HepG2 (cell line): Measurements from ENCODE around the gene AP4M1. TPM values are rescaled to one million over a fixed set of nuclear protein-coding genes. Genes with fewer than 3 reads are reported as not detected.

Source experiments
- ATAC-seq: fragments of 200-7000 bp; cut with Tn5 transposase; 3 replicates; pipeline ENCODE4 v1.9.1; 2020; ENCODE audit warnings: mild to moderate bottlenecking, moderate library complexity
- BruUV-seq: library from RNA; stranded (reverse); fragments of 400-500 nt; replicated peaks from 2 replicates; lab custom pipeline; 2021; lab: Mats Ljungman, UMichigan
- CTCF ChIA-PET: fragments of 300-600 bp; formaldehyde crosslinking; extraction: SDS; loops from one replicate; lab custom pipeline; 2021; ENCODE audit warnings: low total read pairs, inconsistent platforms, low intra/inter-chr PET ratio; lab: Yijun Ruan, JAX
- POLR2A ChIA-PET: fragments of 350-600 bp; sonication (Branson Sonifier 250); formaldehyde crosslinking; loops from one replicate; lab custom pipeline; 2020; ENCODE audit warnings: antibody characterized with exemption, inconsistent platforms; lab: Yijun Ruan, JAX
- DNase-seq: peaks from one replicate; pipeline ENCODE4 v3.0.0-alpha.2; 2015; ENCODE audit warnings: low spot score
- FAIRE-seq: peaks from 3 replicates; lab custom pipeline; 2011; peaks lifted over from hg19 to GRCh38; lab: Jason Lieb, UNC
- H2AFZ ChIP-seq: one replicate; pipeline ENCODE4 v1.6.1; 2011; ENCODE audit warnings: low read length, inconsistent platforms
- H3K27ac ChIP-seq: fragments of 300-600 bp; 3 replicates; pipeline ENCODE4 v1.8.0; 2011; ENCODE audit warnings: mixed run types, mild to moderate bottlenecking, mixed read lengths, low read length, inconsistent platforms; ENCODE audit not compliant: insufficient read depth; ENCODE audit errors: extremely low read length
- H3K27me3 ChIP-seq, 2 experiments: fragments of 200-600 bp in 1 of 2; 2 replicates in 1 of 2; 3 replicates in 1 of 2; pipeline versions ENCODE4 v1.6.0 to v1.8.0; 2011; ENCODE audit warnings: low read length in 2 of 2, mild to moderate bottlenecking in 2 of 2, moderate library complexity in 2 of 2, inconsistent platforms in 1 of 2; ENCODE audit not compliant: insufficient read depth in 2 of 2, control insufficient read depth in 1 of 2
- H3K36me3 ChIP-seq, 2 experiments: fragments of 200-600 bp in 1 of 2; replicated peaks in 1 of 2; 2 replicates in 1 of 2; 3 replicates in 1 of 2; pipeline versions ENCODE4 v1.5.1 to v1.8.0; 2011; ENCODE audit warnings: low read length in 2 of 2, inconsistent platforms in 1 of 2; ENCODE audit not compliant: insufficient read depth in 2 of 2, control insufficient read depth in 1 of 2
- H3K4me1 ChIP-seq: 2 replicates; pipeline ENCODE4 v1.5.1; 2012; ENCODE audit warnings: low read length, inconsistent platforms; ENCODE audit not compliant: insufficient read depth
- H3K4me2 ChIP-seq: 2 replicates; pipeline ENCODE4 v1.6.0; 2011; ENCODE audit warnings: low read depth, low read length, inconsistent platforms
- H3K4me3 ChIP-seq, 3 experiments: fragments of 200-600 bp in 1 of 3; sonication (generic), shearing (Covaris generic) in 1 of 3; replicated peaks in 1 of 3; 2 replicates each; pipeline ENCODE4 v1.5.1; 2011 to 2016; ENCODE audit warnings: low read length in 3 of 3, inconsistent platforms in 2 of 3, low read depth in 2 of 3, mild to moderate bottlenecking in 2 of 3, control low read depth in 1 of 3, mixed read lengths in 1 of 3; ENCODE audit not compliant: insufficient read depth in 1 of 3
- H3K79me2 ChIP-seq: one replicate; pipeline ENCODE4 v1.6.1; 2011; ENCODE audit warnings: low read length, inconsistent platforms; ENCODE audit not compliant: insufficient read depth
- H3K9ac ChIP-seq: 2 replicates; pipeline ENCODE4 v1.6.0; 2011; ENCODE audit warnings: mild to moderate bottlenecking, low read depth, low read length, inconsistent platforms; ENCODE audit not compliant: insufficient read depth
- H3K9me3 ChIP-seq: 2 replicates; pipeline ENCODE4 v1.5.1; 2012; ENCODE audit warnings: mild to moderate bottlenecking, low read length
- H4K20me1 ChIP-seq: 2 replicates; pipeline ENCODE4 v1.6.0; 2011; ENCODE audit warnings: inconsistent platforms, mild to moderate bottlenecking, low read length, moderate library complexity; ENCODE audit not compliant: insufficient read depth
- SRY ChIP-seq: sonication (generic); formaldehyde crosslinking; IDR thresholded peaks from 2 replicates; pipeline ENCODE4 v1.8.0; 2022; ENCODE audit warnings: mild to moderate bottlenecking, missing genetic modification reagents
- ZNF326 ChIP-seq: sonication (generic); formaldehyde crosslinking; IDR thresholded peaks from 2 replicates; pipeline ENCODE4 v1.4.0; 2020; ENCODE audit warnings: missing genetic modification reagents, borderline replicate concordance
- WGBS: methylation state at CpG from one replicate; pipeline ENCODE4 v1.1.6; 2017; ENCODE audit warnings: low lambda C conversion rate; 5-methylcytosine and 5-hydroxymethylcytosine counted together
- in situ Hi-C: cut with HindIII; loops from 2 replicates; pipeline ENCODE4 v1.10.0; 2017; ENCODE audit warnings: low pct_unique_long_range_greater_than_20kb; ENCODE audit not compliant: extremely low pct_ligation_motif_present
- intact Hi-C: fragments of 100-400 bp; cut with micrococcal nuclease; formaldehyde crosslinking; loops from one replicate; pipeline ENCODE4 v1.10.0; 2022; ENCODE audit not compliant: unreplicated experiment
- polyA plus RNA-seq, 8 experiments: library from polyadenylated mRNA; depleted of rRNA in 3 of 8; stranded (reverse) in 7 of 8; unstranded in 1 of 8; fragments of >200 nt; fragmentation: Illumina TruSeq in 4 of 8; extraction: Trizol in 4 of 8; gene quantifications; 2 replicates each; pipeline versions ENCODE4 v1.2.1 to v1.2.3, GENCODE V29; 2011 to 2016; ENCODE audit warnings: low read depth in 4 of 8, missing spikeins in 1 of 8, mixed read lengths in 1 of 8; ENCODE audit not compliant: insufficient read depth in 1 of 8
- total RNA-seq, 5 experiments: library from RNA; depleted of rRNA; stranded (reverse); fragments of >200 nt; fragmentation: Illumina TruSeq; extraction: Trizol; gene quantifications; 2 replicates each; pipeline ENCODE4 v1.2.3, GENCODE V29; 2016; ENCODE audit warnings: low read depth in 1 of 5
- TF ChIP-seq, protein P1 (sequence below): IDR thresholded peaks from 2 replicates; pipeline ENCODE4 v1.6.1; 2016; ENCODE audit warnings: low read depth, missing genetic modification reagents, missing compliant biosample characterization
- TF ChIP-seq, protein P2 (sequence below), 2 experiments: fragments of 450-650 bp in 1 of 2; sonication (generic) in 1 of 2; formaldehyde crosslinking in 1 of 2; IDR thresholded peaks; 2 replicates each; pipeline versions ENCODE4 v1.6.1 to v1.8.0; 2016 to 2022; ENCODE audit warnings: antibody characterized with exemption in 1 of 2, mild to moderate bottlenecking in 1 of 2, missing genetic modification reagents in 1 of 2

Gene AP4M1
- total and polyA plus RNA-seq, 2 of the 13 experiments (the other 11 are each of a cell fraction or from before 2014, with no cell fraction given), result 6.3 to 9.7 TPM

DNA sequence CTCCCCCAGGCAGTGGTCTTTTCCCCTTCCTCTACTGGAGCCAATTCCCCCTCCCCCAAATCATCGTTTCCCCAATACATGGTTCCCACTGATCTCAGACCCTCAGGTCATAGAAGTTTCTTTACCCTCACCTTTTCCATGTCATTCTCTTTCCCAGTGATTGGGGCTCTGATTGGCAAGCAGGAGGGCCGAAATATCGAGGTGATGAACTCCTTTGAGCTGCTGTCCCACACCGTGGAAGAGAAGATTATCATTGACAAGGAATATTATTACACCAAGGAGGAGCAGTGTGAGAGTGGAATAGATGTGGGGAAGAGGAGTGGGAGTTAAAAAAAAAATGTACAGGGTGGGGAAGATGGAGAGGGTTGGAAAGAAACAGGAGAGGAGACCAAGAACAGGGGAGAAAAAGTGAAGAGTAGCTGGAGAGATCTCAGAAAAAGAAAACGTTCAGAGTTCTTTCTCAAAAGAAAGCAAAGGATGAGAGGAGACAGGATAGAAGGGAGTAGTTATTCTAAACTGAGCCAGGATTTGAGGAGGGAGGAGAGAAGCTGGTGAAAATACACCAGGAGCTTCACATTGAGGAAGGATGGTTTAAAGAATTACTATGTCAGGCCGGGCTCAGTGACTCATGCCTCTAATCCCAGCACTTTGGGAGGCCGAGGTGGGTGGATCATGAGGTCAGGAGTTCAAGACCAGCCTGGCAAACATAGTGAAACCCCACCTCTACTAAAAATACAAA is 11.8 kb upstream of the AP4M1 start:
- H3K36me3 ChIP-seq, result peaks cover 28 to 44% of the 10 kb centered on the region in 2 experiments
- H3K27me3 ChIP-seq, result no peaks in the 10 kb centered on the region; a peak in 1 of 5 replicates
- H3K9me3 ChIP-seq, result no peaks in the 10 kb centered on the region
- ChIA-PET CTCF (no interaction called here), POLR2A (interaction anchor here (0.7 to 4.3 kb wide), 4 partner anchors 12 to 88 kb away, joined by 3 to 33 read pairs (median 16); partner anchors contain the start of genes AP4M1, GPC2, LAMTOR4 and MCM7)
- no peak for ATAC-seq
- FAIRE-seq, result peak; percentile 4
- peaks cover 38% of the 10 kb centered on the region for H3K4me1 ChIP-seq
- BruUV-seq, result no TSS peak
- peak overlapping the region; percentile 96 for H3K9ac ChIP-seq
- peak overlapping the region; percentile 87 for H3K4me2 ChIP-seq
- TF ChIP-seq, protein P1, sequence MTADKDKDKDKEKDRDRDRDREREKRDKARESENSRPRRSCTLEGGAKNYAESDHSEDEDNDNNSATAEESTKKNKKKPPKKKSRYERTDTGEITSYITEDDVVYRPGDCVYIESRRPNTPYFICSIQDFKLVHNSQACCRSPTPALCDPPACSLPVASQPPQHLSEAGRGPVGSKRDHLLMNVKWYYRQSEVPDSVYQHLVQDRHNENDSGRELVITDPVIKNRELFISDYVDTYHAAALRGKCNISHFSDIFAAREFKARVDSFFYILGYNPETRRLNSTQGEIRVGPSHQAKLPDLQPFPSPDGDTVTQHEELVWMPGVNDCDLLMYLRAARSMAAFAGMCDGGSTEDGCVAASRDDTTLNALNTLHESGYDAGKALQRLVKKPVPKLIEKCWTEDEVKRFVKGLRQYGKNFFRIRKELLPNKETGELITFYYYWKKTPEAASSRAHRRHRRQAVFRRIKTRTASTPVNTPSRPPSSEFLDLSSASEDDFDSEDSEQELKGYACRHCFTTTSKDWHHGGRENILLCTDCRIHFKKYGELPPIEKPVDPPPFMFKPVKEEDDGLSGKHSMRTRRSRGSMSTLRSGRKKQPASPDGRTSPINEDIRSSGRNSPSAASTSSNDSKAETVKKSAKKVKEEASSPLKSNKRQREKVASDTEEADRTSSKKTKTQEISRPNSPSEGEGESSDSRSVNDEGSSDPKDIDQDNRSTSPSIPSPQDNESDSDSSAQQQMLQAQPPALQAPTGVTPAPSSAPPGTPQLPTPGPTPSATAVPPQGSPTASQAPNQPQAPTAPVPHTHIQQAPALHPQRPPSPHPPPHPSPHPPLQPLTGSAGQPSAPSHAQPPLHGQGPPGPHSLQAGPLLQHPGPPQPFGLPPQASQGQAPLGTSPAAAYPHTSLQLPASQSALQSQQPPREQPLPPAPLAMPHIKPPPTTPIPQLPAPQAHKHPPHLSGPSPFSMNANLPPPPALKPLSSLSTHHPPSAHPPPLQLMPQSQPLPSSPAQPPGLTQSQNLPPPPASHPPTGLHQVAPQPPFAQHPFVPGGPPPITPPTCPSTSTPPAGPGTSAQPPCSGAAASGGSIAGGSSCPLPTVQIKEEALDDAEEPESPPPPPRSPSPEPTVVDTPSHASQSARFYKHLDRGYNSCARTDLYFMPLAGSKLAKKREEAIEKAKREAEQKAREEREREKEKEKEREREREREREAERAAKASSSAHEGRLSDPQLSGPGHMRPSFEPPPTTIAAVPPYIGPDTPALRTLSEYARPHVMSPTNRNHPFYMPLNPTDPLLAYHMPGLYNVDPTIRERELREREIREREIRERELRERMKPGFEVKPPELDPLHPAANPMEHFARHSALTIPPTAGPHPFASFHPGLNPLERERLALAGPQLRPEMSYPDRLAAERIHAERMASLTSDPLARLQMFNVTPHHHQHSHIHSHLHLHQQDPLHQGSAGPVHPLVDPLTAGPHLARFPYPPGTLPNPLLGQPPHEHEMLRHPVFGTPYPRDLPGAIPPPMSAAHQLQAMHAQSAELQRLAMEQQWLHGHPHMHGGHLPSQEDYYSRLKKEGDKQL (CRISPR knock-in tag), result no peak
- TF ChIP-seq ZNF326 (CRISPR knock-in tag) (no peak), SRY (CRISPR knock-in tag) (no peak)
- TF ChIP-seq, protein P2, sequence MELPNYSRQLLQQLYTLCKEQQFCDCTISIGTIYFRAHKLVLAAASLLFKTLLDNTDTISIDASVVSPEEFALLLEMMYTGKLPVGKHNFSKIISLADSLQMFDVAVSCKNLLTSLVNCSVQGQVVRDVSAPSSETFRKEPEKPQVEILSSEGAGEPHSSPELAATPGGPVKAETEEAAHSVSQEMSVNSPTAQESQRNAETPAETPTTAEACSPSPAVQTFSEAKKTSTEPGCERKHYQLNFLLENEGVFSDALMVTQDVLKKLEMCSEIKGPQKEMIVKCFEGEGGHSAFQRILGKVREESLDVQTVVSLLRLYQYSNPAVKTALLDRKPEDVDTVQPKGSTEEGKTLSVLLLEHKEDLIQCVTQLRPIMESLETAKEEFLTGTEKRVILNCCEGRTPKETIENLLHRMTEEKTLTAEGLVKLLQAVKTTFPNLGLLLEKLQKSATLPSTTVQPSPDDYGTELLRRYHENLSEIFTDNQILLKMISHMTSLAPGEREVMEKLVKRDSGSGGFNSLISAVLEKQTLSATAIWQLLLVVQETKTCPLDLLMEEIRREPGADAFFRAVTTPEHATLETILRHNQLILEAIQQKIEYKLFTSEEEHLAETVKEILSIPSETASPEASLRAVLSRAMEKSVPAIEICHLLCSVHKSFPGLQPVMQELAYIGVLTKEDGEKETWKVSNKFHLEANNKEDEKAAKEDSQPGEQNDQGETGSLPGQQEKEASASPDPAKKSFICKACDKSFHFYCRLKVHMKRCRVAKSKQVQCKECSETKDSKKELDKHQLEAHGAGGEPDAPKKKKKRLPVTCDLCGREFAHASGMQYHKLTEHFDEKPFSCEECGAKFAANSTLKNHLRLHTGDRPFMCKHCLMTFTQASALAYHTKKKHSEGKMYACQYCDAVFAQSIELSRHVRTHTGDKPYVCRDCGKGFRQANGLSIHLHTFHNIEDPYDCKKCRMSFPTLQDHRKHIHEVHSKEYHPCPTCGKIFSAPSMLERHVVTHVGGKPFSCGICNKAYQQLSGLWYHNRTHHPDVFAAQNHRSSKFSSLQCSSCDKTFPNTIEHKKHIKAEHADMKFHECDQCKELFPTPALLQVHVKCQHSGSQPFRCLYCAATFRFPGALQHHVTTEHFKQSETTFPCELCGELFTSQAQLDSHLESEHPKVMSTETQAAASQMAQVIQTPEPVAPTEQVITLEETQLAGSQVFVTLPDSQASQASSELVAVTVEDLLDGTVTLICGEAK (IDR thresholded peaks at IDR 0.05), result peak; percentile 7; the same call in 1 of the 2 replicates
- TF ChIP-seq, protein P2 (CRISPR knock-in tag; IDR thresholded peaks at IDR 0.05), result no peak
- no peaks in the 10 kb centered on the region for H4K20me1 ChIP-seq
- in situ Hi-C loops, result no loop called here
- peak overlapping the region; percentile 83 to 97 (median 84) for H3K4me3 ChIP-seq
- H2AFZ ChIP-seq, result no peak overlapping the region
- H3K27ac ChIP-seq, result peak overlapping the region; percentile 74
- WGBS, result 8% methylated on average over 7 of the region's 7 CpGs
- no peak for DNase-seq
- H3K79me2 ChIP-seq, result peaks cover 10% of the 10 kb centered on the region
- intact Hi-C loops, result no loop called here
